Cardiac fibroblast (primary cell): Measurements from ENCODE around the gene UFSP1.

ENCODE experiments used
- DNase-seq, 2 donors: peaks; one replicate each; pipeline versions ENCODE4 v3.0.0 to v3.0.0-alpha.2; 2010; ENCODE audit warnings: low read depth in 2 of 2
- H3K4me3 ChIP-seq, 2 donors: replicated peaks in 1 of 2; 1 replicate in 1 of 2; 2 replicates in 1 of 2; pipeline ENCODE4 v1.5.1; 2011; ENCODE audit warnings: low read depth in 2 of 2, low read length in 2 of 2, mild to moderate bottlenecking in 2 of 2, moderate library complexity in 1 of 2
- TF ChIP-seq, protein P1 (sequence below): IDR thresholded peaks from one replicate; pipeline ENCODE4 v1.5.1; 2011; ENCODE audit warnings: low read depth, mild to moderate bottlenecking, low read length, inconsistent platforms

The UFSP1 gene

GRCh38 chr7:100873599-100874299 lies 15.8 kb downstream of the UFSP1 start:
- TF ChIP-seq, protein P1, sequence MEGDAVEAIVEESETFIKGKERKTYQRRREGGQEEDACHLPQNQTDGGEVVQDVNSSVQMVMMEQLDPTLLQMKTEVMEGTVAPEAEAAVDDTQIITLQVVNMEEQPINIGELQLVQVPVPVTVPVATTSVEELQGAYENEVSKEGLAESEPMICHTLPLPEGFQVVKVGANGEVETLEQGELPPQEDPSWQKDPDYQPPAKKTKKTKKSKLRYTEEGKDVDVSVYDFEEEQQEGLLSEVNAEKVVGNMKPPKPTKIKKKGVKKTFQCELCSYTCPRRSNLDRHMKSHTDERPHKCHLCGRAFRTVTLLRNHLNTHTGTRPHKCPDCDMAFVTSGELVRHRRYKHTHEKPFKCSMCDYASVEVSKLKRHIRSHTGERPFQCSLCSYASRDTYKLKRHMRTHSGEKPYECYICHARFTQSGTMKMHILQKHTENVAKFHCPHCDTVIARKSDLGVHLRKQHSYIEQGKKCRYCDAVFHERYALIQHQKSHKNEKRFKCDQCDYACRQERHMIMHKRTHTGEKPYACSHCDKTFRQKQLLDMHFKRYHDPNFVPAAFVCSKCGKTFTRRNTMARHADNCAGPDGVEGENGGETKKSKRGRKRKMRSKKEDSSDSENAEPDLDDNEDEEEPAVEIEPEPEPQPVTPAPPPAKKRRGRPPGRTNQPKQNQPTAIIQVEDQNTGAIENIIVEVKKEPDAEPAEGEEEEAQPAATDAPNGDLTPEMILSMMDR = no peak
- H3K4me3 ChIP-seq = peak overlapping the region; percentile 89 to 95
- no peak for DNase-seq

- no peak for DNase-seq
- peak overlapping the region; percentile 96 to 97 for H3K4me3 ChIP-seq
- TF ChIP-seq, protein P1 = no peak
Observed at GRCh38 chr7:100867776-100868485, 21.6 kb downstream of the UFSP1 start.

- TF ChIP-seq, protein P1 = no peak
- peak within 1 kb of the TSS; percentile 96 to 97 for H3K4me3 ChIP-seq
- peak; percentile 93 to 95 for DNase-seq
Observed at GRCh38 chr7:100867040-100867775, 22.3 kb downstream of the UFSP1 start, which contains the start of gene TRIP6. Gene TRIP6, plus strand, starts transcription at chr7:100867387. Its CDS starts 111 bp downstream, at chr7:100867498.

- peak overlapping the region; percentile 96 to 97 for H3K4me3 ChIP-seq
- TF ChIP-seq, protein P1 = no peak
- no peak for DNase-seq
Observed at GRCh38 chr7:100866729-100867039, 22.8 kb downstream of the UFSP1 start.

DNA sequence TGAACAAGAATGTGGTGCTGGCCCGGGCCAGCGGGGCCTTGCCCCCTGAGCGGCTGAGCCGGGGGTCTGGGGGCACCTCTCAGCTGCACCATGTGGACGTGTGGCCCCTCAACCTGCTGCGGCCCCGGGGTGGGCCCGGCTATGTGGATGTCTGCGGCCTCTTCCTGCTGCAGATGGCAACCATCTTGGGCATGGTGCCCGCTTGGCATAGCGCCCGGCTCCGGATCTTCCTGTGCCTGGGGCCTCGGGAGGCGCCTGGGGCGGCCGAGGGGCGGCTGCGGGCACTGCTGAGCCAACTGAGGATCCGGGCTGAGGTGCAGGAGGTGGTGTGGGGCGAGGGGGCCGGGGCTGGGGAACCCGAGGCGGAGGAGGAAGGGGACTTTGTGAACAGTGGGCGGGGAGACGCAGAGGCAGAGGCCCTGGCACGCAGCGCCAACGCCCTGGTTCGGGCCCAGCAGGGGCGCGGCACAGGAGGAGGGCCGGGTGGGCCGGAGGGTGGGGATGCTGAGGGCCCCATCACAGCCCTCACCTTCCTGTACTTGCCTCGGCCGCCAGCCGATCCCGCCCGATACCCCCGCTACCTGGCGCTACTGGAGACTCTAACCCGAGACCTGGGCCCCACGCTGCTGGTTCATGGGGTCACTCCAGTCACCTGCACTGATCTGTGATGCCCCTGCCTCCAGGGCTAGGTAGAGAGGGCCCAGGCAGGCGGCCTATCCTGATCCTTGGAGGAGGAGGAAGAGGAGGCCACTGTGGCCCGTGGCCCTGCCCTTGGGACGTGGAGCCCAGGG lies 23.4 kb downstream of the UFSP1 start:
- TF ChIP-seq, protein P1 = no peak
- DNase-seq = peak in 1 of 2 donors; percentile 49
- no peak overlapping the region for H3K4me3 ChIP-seq

DNA sequence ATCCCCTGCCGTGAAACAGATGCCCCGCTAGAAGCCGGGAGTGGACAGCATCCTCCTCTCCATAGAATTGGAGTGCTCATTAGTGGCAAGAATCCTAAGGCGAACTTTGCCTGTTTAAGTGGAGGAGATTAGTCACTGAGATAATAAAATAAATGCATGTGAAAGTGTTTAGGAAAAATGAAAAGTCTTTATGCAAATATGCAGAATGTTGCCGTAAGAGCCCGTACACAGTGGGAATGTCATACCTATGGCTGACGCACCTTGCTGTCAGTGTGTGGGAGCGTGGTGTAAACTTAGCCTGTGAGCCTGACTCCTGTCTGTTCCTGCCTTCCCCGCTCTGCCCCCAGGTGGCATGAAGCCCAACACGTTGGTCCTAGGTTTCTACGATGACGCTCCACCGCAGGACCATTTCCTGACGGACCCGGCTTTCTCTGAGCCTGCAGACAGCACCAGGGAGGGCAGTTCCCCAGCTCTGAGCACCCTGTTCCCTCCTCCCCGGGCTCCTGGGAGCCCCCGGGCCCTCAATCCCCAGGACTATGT lies 24.1 kb downstream of the UFSP1 start:
- no peak overlapping the region for H3K4me3 ChIP-seq

More for the DNA sequence above, 24.1 kb downstream of the UFSP1 start:
- TF ChIP-seq, protein P1 = no peak
- DNase-seq = no peak
